ENCODE measurements around the gene IL27RA.

DNA sequence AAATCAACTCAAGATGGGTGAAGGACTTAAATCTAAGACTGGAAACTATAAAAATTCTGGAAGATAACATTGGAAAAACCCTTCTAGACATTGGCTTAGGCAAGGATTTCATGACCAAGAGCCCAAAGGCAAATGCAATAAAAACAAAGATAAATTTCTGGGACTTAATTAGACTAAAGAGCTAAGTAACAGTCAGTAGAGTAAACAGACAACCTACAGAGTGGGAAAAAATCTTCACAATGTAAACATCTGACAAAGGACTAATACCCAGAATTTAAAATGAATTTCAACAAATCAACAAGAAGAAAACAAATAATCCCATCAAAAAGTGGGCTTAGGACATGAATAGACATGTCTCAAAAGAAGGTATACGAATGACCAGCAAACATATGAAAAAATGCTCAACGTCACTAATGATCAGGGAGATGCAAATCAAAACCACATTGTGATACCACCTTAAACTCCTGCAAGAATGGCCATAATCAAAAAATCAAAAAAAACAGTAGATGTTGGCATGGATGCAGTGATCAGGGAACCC is 19.1 kb upstream of the IL27RA start:
- TF ChIP-seq, protein P1, sequence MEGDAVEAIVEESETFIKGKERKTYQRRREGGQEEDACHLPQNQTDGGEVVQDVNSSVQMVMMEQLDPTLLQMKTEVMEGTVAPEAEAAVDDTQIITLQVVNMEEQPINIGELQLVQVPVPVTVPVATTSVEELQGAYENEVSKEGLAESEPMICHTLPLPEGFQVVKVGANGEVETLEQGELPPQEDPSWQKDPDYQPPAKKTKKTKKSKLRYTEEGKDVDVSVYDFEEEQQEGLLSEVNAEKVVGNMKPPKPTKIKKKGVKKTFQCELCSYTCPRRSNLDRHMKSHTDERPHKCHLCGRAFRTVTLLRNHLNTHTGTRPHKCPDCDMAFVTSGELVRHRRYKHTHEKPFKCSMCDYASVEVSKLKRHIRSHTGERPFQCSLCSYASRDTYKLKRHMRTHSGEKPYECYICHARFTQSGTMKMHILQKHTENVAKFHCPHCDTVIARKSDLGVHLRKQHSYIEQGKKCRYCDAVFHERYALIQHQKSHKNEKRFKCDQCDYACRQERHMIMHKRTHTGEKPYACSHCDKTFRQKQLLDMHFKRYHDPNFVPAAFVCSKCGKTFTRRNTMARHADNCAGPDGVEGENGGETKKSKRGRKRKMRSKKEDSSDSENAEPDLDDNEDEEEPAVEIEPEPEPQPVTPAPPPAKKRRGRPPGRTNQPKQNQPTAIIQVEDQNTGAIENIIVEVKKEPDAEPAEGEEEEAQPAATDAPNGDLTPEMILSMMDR (IDR thresholded peaks at IDR 0.05; ENCODE audit: poor library complexity, severe bottlenecking), result no peak
- no peak for TF ChIP-seq RAD21 (conservative IDR thresholded peaks at IDR 0.05)
